COLO668 (cell line): ENCODE data around the gene TTC7B.

ENCODE experiments used
- DNase-seq: peaks from one replicate; lab custom pipeline; 2025; ENCODE audit not compliant: unreplicated experiment; lab: John Stamatoyannopoulos, UW

The TTC7B gene

GRCh38 chr14:90805662-90806540 is 10.3 kb downstream of the TTC7B start:
- DNase-seq, result no peak

- no peak for DNase-seq
Observed at GRCh38 chr14:90805084-90805391, 11.2 kb downstream of the TTC7B start.

DNA sequence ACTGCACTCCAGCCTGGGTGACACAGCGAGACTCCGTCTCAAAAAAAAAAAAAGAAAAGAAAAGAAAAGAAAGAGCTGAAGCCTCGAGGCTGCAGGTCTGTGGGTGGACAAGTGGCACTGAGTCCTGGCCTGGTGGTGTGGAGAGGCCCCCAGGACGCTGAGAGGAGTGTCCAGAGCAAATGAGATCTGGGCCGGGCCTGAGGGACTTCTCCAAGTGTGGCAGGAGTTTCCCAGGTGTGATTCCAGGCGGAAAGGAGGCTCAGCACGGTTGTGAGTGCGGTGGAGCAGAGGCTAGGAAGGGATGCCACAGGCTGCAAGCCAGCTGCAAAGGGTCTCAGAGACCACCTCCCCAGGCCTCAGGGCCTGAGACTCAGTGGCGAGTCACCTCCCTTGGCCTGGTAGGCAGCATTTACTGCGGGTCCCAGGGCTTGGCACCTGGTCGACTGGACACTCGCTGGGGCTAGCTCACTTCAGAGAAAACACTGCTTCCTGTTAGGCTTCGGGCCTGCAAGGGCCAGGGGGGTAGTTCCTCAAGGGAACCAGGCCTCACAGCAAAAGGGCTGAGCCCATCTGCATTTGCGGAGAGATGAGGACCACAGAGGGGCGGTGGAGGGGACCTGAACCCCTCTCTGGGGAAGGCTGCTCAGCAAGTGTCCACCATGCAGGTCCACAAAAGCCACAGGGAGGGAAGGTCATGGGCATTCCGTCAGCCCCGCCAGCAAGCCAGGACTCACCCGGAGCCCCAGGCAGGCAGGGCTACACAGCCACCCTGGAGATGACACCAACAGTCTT is 11.7 kb downstream of the TTC7B start:
- no peak for DNase-seq

DNA sequence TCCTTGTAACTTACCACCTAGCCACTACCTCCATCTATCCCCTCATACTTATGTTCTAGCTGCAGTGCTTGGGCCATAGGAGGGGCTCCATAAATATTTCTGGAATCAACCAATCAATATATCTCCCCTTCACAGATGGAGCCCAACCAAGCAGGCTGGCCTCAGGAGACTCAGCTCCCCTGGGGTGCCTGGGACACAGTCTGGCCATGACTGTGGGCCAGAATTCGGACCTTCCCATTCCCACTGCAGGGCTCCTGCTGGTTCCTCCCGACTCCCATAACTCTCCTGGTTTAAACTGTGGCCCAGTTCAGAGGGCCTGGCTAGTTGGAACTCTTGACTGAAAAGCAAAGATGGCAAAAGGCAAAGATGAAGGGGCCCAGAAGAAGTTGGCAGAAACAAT is 13.0 kb downstream of the TTC7B start:
- no peak for DNase-seq

GRCh38 chr14:90799420-90799819 is 16.8 kb downstream of the TTC7B start:
- no peak for DNase-seq

DNA sequence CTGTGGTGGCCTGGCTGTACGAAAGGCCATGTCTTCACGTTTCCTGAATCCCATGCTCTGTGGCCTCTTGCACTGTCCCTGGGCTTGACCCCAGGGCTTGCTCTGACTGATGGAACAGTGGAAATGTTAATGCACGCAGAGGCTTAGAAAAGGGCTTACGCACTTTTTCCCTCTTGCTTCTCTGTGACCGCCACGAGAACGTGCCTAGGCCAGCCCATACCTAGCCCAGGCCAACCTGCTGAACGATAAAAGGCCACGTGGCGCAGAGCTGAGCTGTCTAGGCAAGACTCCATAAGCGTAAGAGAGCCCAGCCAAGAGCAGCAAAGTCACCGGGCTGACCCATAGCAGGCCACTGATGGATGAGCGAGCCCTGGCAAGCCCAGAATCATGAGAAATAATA is 18.3 kb downstream of the TTC7B start:
- DNase-seq, result no peak

DNA sequence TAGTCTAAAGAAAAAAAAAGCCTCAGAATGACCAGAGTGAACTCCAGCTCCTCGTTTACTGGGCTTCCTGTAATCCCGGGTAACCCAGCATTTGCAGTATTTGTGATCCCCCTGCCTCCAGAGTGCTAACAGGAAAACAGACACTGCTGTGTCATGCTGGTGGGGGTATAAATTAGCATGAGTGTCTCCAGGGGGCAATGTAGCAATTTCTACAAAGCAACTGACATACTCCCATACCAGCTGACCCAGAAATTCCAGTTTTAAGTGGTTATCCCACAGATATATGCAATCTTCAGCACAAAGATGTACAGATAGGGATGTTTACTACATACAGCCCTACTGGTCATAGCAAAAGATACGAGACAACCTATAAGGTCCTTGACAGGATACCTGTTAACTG is 18.8 kb downstream of the TTC7B start:
- DNase-seq, result no peak

DNA sequence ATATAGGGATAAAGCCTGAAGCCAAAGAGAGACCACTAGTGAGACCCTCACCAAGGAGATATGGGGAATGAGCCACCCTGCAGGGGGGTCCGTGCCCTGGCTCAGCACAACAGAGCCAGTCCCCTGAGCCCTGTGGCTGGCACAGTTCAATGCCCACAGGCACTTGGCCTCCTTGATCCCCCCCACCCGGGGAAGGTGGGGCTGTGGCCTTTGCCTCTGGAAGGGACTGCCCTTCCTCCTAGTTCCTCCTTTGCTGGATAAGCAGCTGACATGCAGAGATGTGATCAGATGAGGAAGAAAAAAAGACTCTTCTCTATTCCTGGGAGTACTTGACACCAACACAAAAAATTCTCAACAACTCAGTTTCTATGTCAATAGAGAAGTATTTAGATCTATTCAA is 19.9 kb downstream of the TTC7B start:
- DNase-seq, result no peak

DNA sequence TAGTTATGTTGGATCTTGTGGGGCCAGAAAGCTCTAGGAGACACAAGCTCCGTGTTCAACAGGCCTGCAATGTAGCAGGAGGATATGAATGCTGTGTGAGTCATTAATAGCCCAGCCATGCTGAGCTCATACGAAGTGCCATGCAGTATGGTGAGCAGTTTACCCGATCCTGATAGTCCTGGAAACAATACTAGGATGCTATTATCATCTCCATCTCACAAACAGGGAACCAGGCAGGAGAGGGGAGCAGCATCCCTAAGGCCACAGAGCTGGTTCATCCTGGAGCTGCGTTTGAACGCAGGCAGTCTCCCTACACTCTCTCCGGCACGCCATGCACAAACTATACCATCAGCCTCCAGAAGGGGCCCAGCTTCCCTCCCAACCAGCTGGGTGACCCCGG is 20.5 kb downstream of the TTC7B start:
- DNase-seq, result no peak

DNA sequence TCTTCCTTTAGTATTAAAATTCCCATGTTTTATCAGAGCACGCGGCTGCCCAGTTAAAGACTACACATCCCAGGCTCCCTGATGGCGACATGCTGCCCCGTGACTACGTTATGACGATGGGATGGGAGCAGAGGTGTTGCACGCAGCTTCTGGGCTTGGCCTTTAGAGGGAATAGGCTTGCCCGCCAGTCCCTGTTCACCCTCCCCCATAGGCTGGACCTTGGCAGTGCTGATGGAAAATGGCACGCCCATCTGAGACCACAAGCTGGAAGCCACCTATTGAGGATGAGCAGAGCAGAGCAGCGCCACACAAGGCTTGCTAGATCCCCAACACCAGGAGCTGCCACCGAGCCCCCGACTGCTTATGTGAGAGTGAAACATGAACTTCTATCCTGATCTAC is 24.7 kb downstream of the TTC7B start:
- DNase-seq, result no peak

GRCh38 chr14:90788031-90788430 is 28.2 kb downstream of the TTC7B start:
- DNase-seq, result no peak

GRCh38 chr14:90785876-90786450 is 30.3 kb downstream of the TTC7B start:
- no peak for DNase-seq

- no peak for DNase-seq
Observed at GRCh38 chr14:90785471-90785870, 30.8 kb downstream of the TTC7B start.

- DNase-seq, result no peak
Observed at GRCh38 chr14:90784621-90785270, 31.5 kb downstream of the TTC7B start.

- no peak for DNase-seq
Observed at GRCh38 chr14:90783344-90783743, 32.9 kb downstream of the TTC7B start.

- DNase-seq, result no peak
Observed at GRCh38 chr14:90782892-90783291, 33.3 kb downstream of the TTC7B start.

DNA sequence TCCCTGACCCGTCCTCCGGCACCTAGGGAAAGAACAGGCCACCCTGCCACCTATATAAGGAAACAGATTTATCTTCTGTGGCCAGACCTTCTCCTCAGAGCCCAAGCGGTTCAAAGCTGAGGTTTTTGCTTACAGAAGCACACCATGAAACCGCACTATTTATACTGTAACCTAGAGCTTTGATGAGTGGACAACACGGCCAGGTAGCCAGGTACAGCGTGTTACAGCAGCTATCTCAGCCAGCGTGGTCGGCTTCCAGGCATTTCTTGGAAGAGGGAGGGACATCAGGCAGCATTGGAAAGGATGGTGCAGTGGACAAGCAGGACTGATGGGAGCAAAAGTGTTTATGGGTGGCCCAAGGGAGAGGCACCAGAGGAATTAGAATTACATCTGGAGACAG is 34.4 kb downstream of the TTC7B start:
- no peak for DNase-seq

GRCh38 chr14:90781344-90781761 is 34.9 kb downstream of the TTC7B start:
- no peak for DNase-seq

- no peak for DNase-seq
Observed at GRCh38 chr14:90780519-90780918, 35.7 kb downstream of the TTC7B start.

DNA sequence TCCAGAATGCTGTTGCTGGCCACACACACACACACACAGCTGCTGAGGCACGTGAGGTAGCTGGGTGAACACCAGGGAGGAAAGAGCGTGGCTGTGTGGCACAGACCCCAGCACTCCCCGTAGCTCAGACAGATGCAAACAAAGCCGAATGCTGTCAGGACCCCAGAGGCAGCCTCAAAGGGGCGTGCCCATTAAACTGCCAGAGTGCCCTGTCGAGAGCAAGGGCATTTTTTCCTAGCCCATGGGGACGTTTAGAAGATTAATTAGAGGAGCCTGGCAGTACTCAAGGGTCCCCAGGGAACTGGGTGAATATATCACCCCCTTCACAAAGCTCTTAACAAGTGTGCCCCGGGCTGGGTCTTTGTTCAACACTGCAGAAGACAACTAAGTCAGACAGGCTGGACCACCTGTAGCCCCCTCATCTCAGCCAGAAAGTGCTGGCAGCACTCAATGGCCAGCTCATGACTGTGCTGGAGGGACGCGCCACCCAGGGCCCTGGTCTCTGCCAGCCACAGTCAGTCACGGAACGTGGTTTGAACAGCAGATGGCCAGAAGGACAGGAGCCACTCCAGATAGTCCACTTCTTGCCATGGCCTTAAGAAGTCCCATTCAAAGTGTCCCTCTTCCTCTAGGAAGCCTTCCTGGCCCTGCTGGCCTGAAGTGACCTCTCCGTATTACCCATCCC is 37.5 kb downstream of the TTC7B start:
- DNase-seq, result no peak
